GM21737 (cell line): ENCODE data around the gene MACIR.

Source experiments
- ATAC-seq: cut with Tn5 transposase; IDR thresholded peaks from one replicate; pipeline ENCODE4 v1.9.1; 2021; ENCODE audit warnings: mild to moderate bottlenecking, moderate library complexity; ENCODE audit not compliant: unreplicated experiment

Gene MACIR

GRCh38 chr5:103289024-103289423 lies 30.5 kb downstream of the MACIR start:
- ATAC-seq, result no peak

GRCh38 chr5:103290846-103291245 lies 32.3 kb downstream of the MACIR start:
- ATAC-seq, result no peak

GRCh38 chr5:103291606-103292005 lies 33.0 kb downstream of the MACIR start:
- no peak for ATAC-seq

- no peak for ATAC-seq
Observed at GRCh38 chr5:103293099-103293498, 34.5 kb downstream of the MACIR start.

GRCh38 chr5:103293719-103294118 lies 35.2 kb downstream of the MACIR start:
- ATAC-seq, result no peak

GRCh38 chr5:103294906-103295305 lies 36.3 kb downstream of the MACIR start:
- ATAC-seq, result no peak

GRCh38 chr5:103295424-103295823 lies 36.9 kb downstream of the MACIR start:
- ATAC-seq, result no peak

GRCh38 chr5:103295871-103296270 lies 37.3 kb downstream of the MACIR start:
- no peak for ATAC-seq

- no peak for ATAC-seq
Observed at GRCh38 chr5:103298117-103298516, 39.6 kb downstream of the MACIR start.

GRCh38 chr5:103298607-103299188 lies 40.1 kb downstream of the MACIR start:
- ATAC-seq, result no peak

- no peak for ATAC-seq
Observed at GRCh38 chr5:103305809-103306208, 47.2 kb downstream of the MACIR start.

GRCh38 chr5:103307470-103307869 lies 48.9 kb downstream of the MACIR start:
- ATAC-seq, result no peak

GRCh38 chr5:103308774-103309173 lies 50.2 kb downstream of the MACIR start:
- no peak for ATAC-seq

- ATAC-seq, result no peak
Observed at GRCh38 chr5:103313056-103313455, 54.5 kb downstream of the MACIR start.

GRCh38 chr5:103315455-103315854 lies 56.9 kb downstream of the MACIR start:
- no peak for ATAC-seq

GRCh38 chr5:103327451-103327850 lies 68.9 kb downstream of the MACIR start:
- no peak for ATAC-seq

GRCh38 chr5:103327893-103328292 lies 69.3 kb downstream of the MACIR start:
- ATAC-seq, result no peak
